DND-41 (cell line): Measurements from ENCODE around the gene SOAT1.

Experiments used
- ATAC-seq: fragments of 200-7000 bp; cut with Tn5 transposase; 3 replicates; pipeline ENCODE4 v1.9.1; 2021; ENCODE audit warnings: low read depth; ENCODE audit not compliant: insufficient read depth
- DNase-seq: peaks from one replicate; pipeline ENCODE4 v3.0.0-alpha.2; 2020
- H2AFZ ChIP-seq: 2 replicates; pipeline ENCODE4 v1.6.0; 2012; ENCODE audit warnings: low read depth, low read length
- H3K27ac ChIP-seq: 2 replicates; pipeline ENCODE4 v1.5.1; 2012; ENCODE audit warnings: low read length, inconsistent platforms
- H3K27me3 ChIP-seq: fragments of 200-600 bp; sonication (generic); 2 replicates; pipeline ENCODE4 v1.6.0; 2012; ENCODE audit warnings: low read length, mild to moderate bottlenecking, inconsistent platforms; ENCODE audit not compliant: insufficient read depth, poor library complexity
- H3K36me3 ChIP-seq: 2 replicates; pipeline ENCODE4 v1.5.1; 2012; ENCODE audit warnings: low read length, inconsistent platforms; ENCODE audit not compliant: insufficient read depth
- H3K4me1 ChIP-seq: 2 replicates; pipeline ENCODE4 v1.5.1; 2012; ENCODE audit warnings: mild to moderate bottlenecking, low read length; ENCODE audit not compliant: insufficient read depth
- H3K4me2 ChIP-seq: 2 replicates; pipeline ENCODE4 v1.6.0; 2012; ENCODE audit warnings: mild to moderate bottlenecking, moderate library complexity, low read length, inconsistent platforms; ENCODE audit not compliant: insufficient read depth
- H3K4me3 ChIP-seq, 2 experiments: fragments of 200-600 bp in 1 of 2; shearing (Covaris generic) in 1 of 2; 2 replicates each; pipeline ENCODE4 v1.5.1; 2012 to 2016; ENCODE audit warnings: inconsistent platforms in 2 of 2, low read length in 2 of 2, mild to moderate bottlenecking in 2 of 2, low read depth in 1 of 2, moderate library complexity in 1 of 2
- H3K79me2 ChIP-seq: 2 replicates; pipeline ENCODE4 v1.6.0; 2012; ENCODE audit warnings: low read length, inconsistent platforms; ENCODE audit not compliant: insufficient read depth
- H3K9ac ChIP-seq: 2 replicates; pipeline ENCODE4 v1.6.0; 2012; ENCODE audit warnings: low read depth, mild to moderate bottlenecking, inconsistent platforms, low read length, moderate library complexity
- H3K9me3 ChIP-seq: 2 replicates; pipeline ENCODE4 v1.5.1; 2012; ENCODE audit warnings: low read length, moderate library complexity, mild to moderate bottlenecking, inconsistent platforms; ENCODE audit not compliant: insufficient read depth, severe bottlenecking
- H4K20me1 ChIP-seq: 2 replicates; pipeline ENCODE4 v1.6.0; 2012; ENCODE audit warnings: low read length; ENCODE audit not compliant: insufficient read depth
- CTCF ChIP-seq: IDR thresholded peaks from 2 replicates; pipeline ENCODE4 v1.5.1; 2012; ENCODE audit warnings: borderline replicate concordance, low read length, moderate library complexity, mild to moderate bottlenecking; ENCODE audit not compliant: poor library complexity, severe bottlenecking; ENCODE audit errors: extremely low read depth
- EZH2 ChIP-seq: IDR thresholded peaks from 3 replicates; pipeline ENCODE4 v1.6.1; 2012; ENCODE audit warnings: borderline replicate concordance, low read depth, mild to moderate bottlenecking, moderate library complexity, low read length, inconsistent platforms; ENCODE audit not compliant: severe bottlenecking

SOAT1 gene

GRCh38 chr1:179327196-179327595 is 33.6 kb downstream of the SOAT1 start:
- Histone ChIP-seq H3K9me3 (peaks cover 2% of the 10 kb centered on the region), H3K4me2 (no peak overlapping the region), H3K9ac (no peak overlapping the region), H4K20me1 (no peaks in the 10 kb centered on the region), H3K27me3 (no peaks in the 10 kb centered on the region), H3K36me3 (peaks cover 44% of the 10 kb centered on the region; the same call in 1 of the 2 replicates), H2AFZ (no peak overlapping the region), H3K79me2 (0 out of 2 replicates have a peak, but pooled peaks cover 3% of the 10 kb centered on the region), H3K27ac (no peak overlapping the region), H3K4me1 (no peaks in the 10 kb centered on the region), H3K4me3 (no peak overlapping the region)
- ATAC-seq, result no peak
- DNase-seq, result no peak
- TF ChIP-seq CTCF, result no peak
- TF ChIP-seq EZH2, result no peak

GRCh38 chr1:179327679-179328078 is 34.1 kb downstream of the SOAT1 start:
- H3K9me3 ChIP-seq, result peaks cover 2% of the 10 kb centered on the region
- no peaks in the 10 kb centered on the region for H3K4me1 ChIP-seq
- no peaks in the 10 kb centered on the region for H3K27me3 ChIP-seq
- H2AFZ ChIP-seq, result no peak overlapping the region
- H3K36me3 ChIP-seq, result peaks cover 40% of the 10 kb centered on the region; the same call in 1 of the 2 replicates
- no peak for ATAC-seq
- TF ChIP-seq CTCF, result no peak
- no peak for TF ChIP-seq EZH2
- no peak for DNase-seq
- no peak overlapping the region for H3K9ac ChIP-seq
- no peaks in the 10 kb centered on the region for H4K20me1 ChIP-seq
- no peak overlapping the region for H3K4me3 ChIP-seq
- H3K27ac ChIP-seq, result no peak overlapping the region
- H3K79me2 ChIP-seq, result 0 out of 2 replicates have a peak, but pooled peaks cover 3% of the 10 kb centered on the region
- no peak overlapping the region for H3K4me2 ChIP-seq

- no peaks in the 10 kb centered on the region for H3K27me3 ChIP-seq
- no peak for TF ChIP-seq CTCF
- no peak for TF ChIP-seq EZH2
- no peak overlapping the region for H3K4me3 ChIP-seq
- H3K36me3 ChIP-seq, result peaks cover 28% of the 10 kb centered on the region; the same call in 1 of the 2 replicates
- no peaks in the 10 kb centered on the region for H3K4me1 ChIP-seq
- H3K27ac ChIP-seq, result no peak overlapping the region
- no peaks in the 10 kb centered on the region for H4K20me1 ChIP-seq
- DNase-seq, result no peak
- H3K9ac ChIP-seq, result no peak overlapping the region
- no peak overlapping the region for H2AFZ ChIP-seq
- ATAC-seq, result no peak
- no peak overlapping the region for H3K4me2 ChIP-seq
- 0 out of 2 replicates have a peak, but pooled peaks cover 3% of the 10 kb centered on the region for H3K79me2 ChIP-seq
- H3K9me3 ChIP-seq, result peaks cover 2% of the 10 kb centered on the region
Measured at GRCh38 chr1:179329862-179330261, 36.3 kb downstream of the SOAT1 start.

- H2AFZ ChIP-seq, result no peak overlapping the region
- H3K36me3 ChIP-seq, result peaks cover 34% of the 10 kb centered on the region; the same call in 1 of the 2 replicates
Measured at GRCh38 chr1:179334440-179334839, 40.8 kb downstream of the SOAT1 start.

More at GRCh38 chr1:179334440-179334839, 40.8 kb downstream of the SOAT1 start:
- Histone ChIP-seq H4K20me1 (no peaks in the 10 kb centered on the region), H3K9me3 (peaks cover 2% of the 10 kb centered on the region), H3K79me2 (0 out of 2 replicates have a peak, but pooled peaks cover 3% of the 10 kb centered on the region), H3K4me2 (no peak overlapping the region), H3K9ac (no peak overlapping the region), H3K27me3 (no peaks in the 10 kb centered on the region), H3K4me1 (no peaks in the 10 kb centered on the region), H3K4me3 (no peak overlapping the region), H3K27ac (no peak overlapping the region)
- DNase-seq (no peak), ATAC-seq (no peak)
- TF ChIP-seq EZH2 (no peak), CTCF (no peak)
